Tibial artery (tissue), 4 donors: Measurements from ENCODE around the gene TACC2.

Experiments
- DNase-seq, 2 donors: peaks; one replicate each; pipeline ENCODE4 v3.0.0-alpha.2; 2019
- H3K27ac ChIP-seq, 2 donors: fragments of 200-600 bp; sonication (generic) in 1 of 2; 1 replicate in 1 of 2; 2 replicates in 1 of 2; pipeline ENCODE4 v1.5.1; 2018 to 2019; ENCODE audit warnings: mild to moderate bottlenecking in 1 of 2
- H3K27me3 ChIP-seq, 2 donors: fragments of 200-600 bp; sonication (generic) in 1 of 2; one replicate each; pipeline versions ENCODE4 v1.5.1 to v1.6.0; 2016 to 2019
- H3K36me3 ChIP-seq, 3 donors: fragments of 200-600 bp; sonication (generic) in 2 of 3; one replicate each; pipeline ENCODE4 v1.5.1; 2016 to 2019; ENCODE audit warnings: mild to moderate bottlenecking in 2 of 3
- H3K4me1 ChIP-seq, 4 donors: fragments of 200-600 bp; sonication (generic) in 2 of 4; 1 replicate in 3 of 4; 2 replicates in 1 of 4; pipeline ENCODE4 v1.5.1; 2016 to 2019
- H3K4me3 ChIP-seq, 2 donors: fragments of 200-600 bp; sonication (generic) in 1 of 2; 1 replicate in 1 of 2; 2 replicates in 1 of 2; pipeline ENCODE4 v1.5.1; 2018 to 2019; ENCODE audit warnings: mild to moderate bottlenecking in 2 of 2
- H3K9me3 ChIP-seq, 3 donors: fragments of 200-600 bp; sonication (generic) in 1 of 3; one replicate each; pipeline ENCODE4 v1.5.1; 2016 to 2019
- CTCF ChIP-seq, 2 experiments: fragments of 200-600 bp in 1 of 2; fragments of 450-650 bp in 1 of 2; IDR thresholded peaks; one replicate each; pipeline ENCODE4 v1.5.1; 2017 to 2019; ENCODE audit warnings: antibody characterized with exemption in 2 of 2, mild to moderate bottlenecking in 1 of 2, moderate library complexity in 1 of 2
- intact Hi-C: fragments of 100-400 bp; cut with DNase I; formaldehyde crosslinking; loops from one replicate; pipeline ENCODE4 v1.15.0; 2023; ENCODE audit warnings: low total_unique reads

The TACC2 gene

DNA sequence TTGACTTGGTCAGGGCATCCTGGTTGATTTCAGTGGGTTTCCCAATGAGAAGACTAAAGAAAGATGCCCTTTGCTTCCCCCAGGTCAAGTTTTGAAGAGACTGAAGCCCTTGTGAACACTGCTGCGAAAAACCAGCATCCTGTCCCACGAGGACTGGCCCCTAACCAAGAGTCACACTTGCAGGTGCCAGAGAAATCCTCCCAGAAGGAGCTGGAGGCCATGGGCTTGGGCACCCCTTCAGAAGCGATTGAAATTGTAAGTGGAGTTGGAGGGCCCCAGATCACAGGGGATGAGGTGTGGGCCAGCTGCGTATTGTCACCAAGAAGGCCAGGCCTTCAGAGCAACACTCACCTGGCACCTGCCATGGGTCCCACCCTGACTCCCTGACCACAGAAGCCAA is 238.8 kb downstream of the TACC2 start:
- Histone ChIP-seq H3K27me3 (no peaks in the 10 kb centered on the region), H3K4me1 (no peaks in the 10 kb centered on the region), H3K27ac (no peak overlapping the region), H3K36me3 (peaks cover 62 to 100% (median 78%) of the 10 kb centered on the region in 3 donors), H3K4me3 (no peak overlapping the region), H3K9me3 (no peaks in the 10 kb centered on the region)
- TF ChIP-seq CTCF (IDR thresholded peaks at IDR 0.05): no peak
- intact Hi-C loops: no loop called here
- no peak for DNase-seq

GRCh38 chr10:122229666-122230065 is 240.7 kb downstream of the TACC2 start:
- intact Hi-C loops: no loop called here
- no peak for TF ChIP-seq CTCF (IDR thresholded peaks at IDR 0.05)
- Histone ChIP-seq H3K9me3 (no peaks in the 10 kb centered on the region), H3K36me3 (peaks cover 62 to 94% (median 71%) of the 10 kb centered on the region in 3 donors), H3K27ac (no peak overlapping the region), H3K4me1 (no peaks in the 10 kb centered on the region), H3K4me3 (no peak overlapping the region), H3K27me3 (no peaks in the 10 kb centered on the region)
- no peak for DNase-seq

DNA sequence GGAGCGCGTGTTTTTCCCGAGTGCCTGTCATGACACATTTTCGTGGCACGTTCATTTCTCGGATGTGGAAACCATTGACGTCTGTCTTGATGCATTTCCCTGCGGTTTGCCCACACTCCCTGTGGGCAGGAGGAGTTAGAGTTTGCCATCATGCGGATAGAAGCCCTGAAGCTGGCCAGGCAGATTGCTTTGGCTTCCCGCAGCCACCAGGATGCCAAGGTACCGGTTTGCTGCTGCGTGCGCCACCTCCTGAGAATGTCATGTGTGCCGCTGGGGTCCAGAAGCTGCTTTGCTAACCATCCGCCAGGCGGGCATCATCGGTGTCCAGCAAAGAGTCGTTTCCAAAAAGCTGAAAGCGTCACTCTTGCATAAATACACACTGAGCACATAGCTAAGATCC is 241.3 kb downstream of the TACC2 start:
- Histone ChIP-seq H3K9me3 (no peaks in the 10 kb centered on the region), H3K27me3 (no peaks in the 10 kb centered on the region), H3K4me1 (no peaks in the 10 kb centered on the region), H3K27ac (no peak overlapping the region), H3K36me3 (peaks cover 59 to 89% (median 68%) of the 10 kb centered on the region in 3 donors), H3K4me3 (no peak overlapping the region)
- intact Hi-C loops: no loop called here
- no peak for DNase-seq
- no peak for TF ChIP-seq CTCF (IDR thresholded peaks at IDR 0.05)

GRCh38 chr10:122232769-122233168 is 243.8 kb downstream of the TACC2 start:
- Histone ChIP-seq H3K4me1 (no peaks in the 10 kb centered on the region), H3K4me3 (no peak overlapping the region), H3K27ac (no peak overlapping the region), H3K36me3 (peaks cover 53 to 86% (median 70%) of the 10 kb centered on the region in 3 donors), H3K27me3 (no peaks in the 10 kb centered on the region), H3K9me3 (no peaks in the 10 kb centered on the region)
- intact Hi-C loops: no loop called here
- TF ChIP-seq CTCF (IDR thresholded peaks at IDR 0.05): no peak
- DNase-seq: no peak

DNA sequence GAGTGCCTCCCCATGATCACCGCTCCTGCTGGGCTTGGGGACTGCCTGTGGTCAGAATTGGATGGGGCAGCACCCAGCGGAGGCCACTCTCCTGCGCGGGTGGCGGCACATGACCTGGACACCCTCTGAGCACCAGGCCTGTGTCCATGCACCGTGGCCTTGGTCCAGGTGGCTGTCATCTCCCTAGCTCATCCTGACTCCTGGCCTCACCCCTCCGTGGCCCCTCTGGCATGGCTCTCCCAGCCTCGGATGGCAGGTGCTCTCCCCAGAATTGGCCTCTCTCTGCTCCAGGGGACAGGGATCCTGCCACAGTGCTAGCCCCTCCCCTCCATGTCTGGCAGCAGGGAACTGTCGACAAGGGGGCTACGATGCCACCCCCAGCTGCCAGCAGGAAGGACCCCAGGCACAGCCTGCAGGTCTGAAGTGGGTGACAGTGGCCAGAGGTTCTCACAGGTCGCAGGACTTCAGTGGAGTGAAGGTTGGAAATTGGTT is 244.9 kb downstream of the TACC2 start:
- no peak overlapping the region for H3K27ac ChIP-seq
- peaks cover 53 to 86% (median 71%) of the 10 kb centered on the region in 3 donors for H3K36me3 ChIP-seq
- no peaks in the 10 kb centered on the region for H3K9me3 ChIP-seq
- TF ChIP-seq CTCF (IDR thresholded peaks at IDR 0.05): no peak
- no peak for DNase-seq
- H3K4me3 ChIP-seq: no peak overlapping the region
- H3K4me1 ChIP-seq: no peaks in the 10 kb centered on the region
- intact Hi-C loops: no loop called here
- H3K27me3 ChIP-seq: no peaks in the 10 kb centered on the region

DNA sequence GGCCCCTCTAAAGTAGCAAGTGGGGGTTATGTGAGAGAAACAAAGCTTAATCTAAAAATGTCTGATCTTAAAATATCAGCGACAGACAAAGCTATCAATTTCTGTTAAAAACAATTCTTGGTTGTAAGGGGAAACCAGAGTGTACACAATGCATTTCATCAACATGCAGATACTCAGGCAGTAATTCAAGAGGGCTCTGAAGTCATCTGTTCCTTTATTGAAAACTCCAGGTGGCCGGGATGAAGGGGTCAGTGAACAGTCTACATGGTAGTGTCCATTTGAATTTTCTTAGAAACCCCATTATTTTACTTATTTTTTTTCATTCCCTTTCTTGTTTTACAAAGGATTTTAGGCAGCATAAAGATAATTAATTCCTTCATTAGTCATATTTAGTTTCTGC is 245.5 kb downstream of the TACC2 start:
- no peak overlapping the region for H3K27ac ChIP-seq
- no peak for DNase-seq
- no peaks in the 10 kb centered on the region for H3K9me3 ChIP-seq
- H3K27me3 ChIP-seq: no peaks in the 10 kb centered on the region
- H3K4me1 ChIP-seq: no peaks in the 10 kb centered on the region
- intact Hi-C loops: no loop called here
- H3K36me3 ChIP-seq: peaks cover 52 to 86% (median 69%) of the 10 kb centered on the region in 3 donors
- TF ChIP-seq CTCF (IDR thresholded peaks at IDR 0.05): no peak
- H3K4me3 ChIP-seq: no peak overlapping the region
